Activated CD8-positive, alpha-beta memory T cell treated with anti-CD3 and anti-CD28 coated beads, Interleukin-2, amount 10 ng/mL, durations not matched to agents 7 days and 5 days (primary cell): ENCODE measurements around the gene TFAM. TPM values are rescaled to one million over a fixed set of nuclear protein-coding genes. Genes with fewer than 3 reads are reported as not detected.

Experiments used
- ATAC-seq: fragments of 150-1000 bp; cut with Tn5 transposase; one replicate; pipeline ENCODE4 v1.10.0; 2021; ENCODE audit warnings: moderate library complexity
- CTCF ChIA-PET: fragments of 350-600 bp; sonication (Branson Sonifier 250); formaldehyde crosslinking; loops from one replicate; lab custom pipeline; 2021; ENCODE audit warnings: antibody characterized with exemption; lab: Charles Lee
- DNase-seq: peaks from one replicate; pipeline ENCODE4 v3.0.0-alpha.2; 2020
- H3K27ac Mint-ChIP-seq: one replicate; pipeline ENCODE4 v1.8.0; 2021; ENCODE audit warnings: mild to moderate bottlenecking, mixed read lengths
- H3K27me3 Mint-ChIP-seq: one replicate; pipeline ENCODE4 v1.8.0; 2021; ENCODE audit warnings: mixed read lengths
- H3K36me3 Mint-ChIP-seq: one replicate; pipeline ENCODE4 v1.8.0; 2021; ENCODE audit warnings: mild to moderate bottlenecking, mixed read lengths
- H3K4me1 Mint-ChIP-seq: one replicate; pipeline ENCODE4 v1.8.0; 2021; ENCODE audit warnings: mixed read lengths
- H3K4me3 Mint-ChIP-seq: one replicate; pipeline ENCODE4 v1.8.0; 2021; ENCODE audit warnings: mild to moderate bottlenecking, moderate library complexity, mixed read lengths
- H3K9me3 Mint-ChIP-seq: one replicate; pipeline ENCODE4 v1.8.0; 2022; ENCODE audit warnings: low read depth, mixed read lengths
- total RNA-seq, 2 experiments: library from RNA; stranded (reverse); gene quantifications; one replicate each; pipeline ENCODE4 v1.2.3, GENCODE V29; 2021

The TFAM gene
- total RNA-seq, 2 experiments from 2014 or later, result 52.8 to 80.8 TPM

- H3K36me3 Mint-ChIP-seq, result peaks cover 6% of the 10 kb centered on the region
- CTCF ChIA-PET, result interaction anchor here (0.9 kb wide), 1 partner anchor 9 kb away, joined by 4 read pairs; no protein-coding TSS in a partner anchor
- ATAC-seq, result no peak
- H3K27ac Mint-ChIP-seq, result no peak overlapping the region
- no peaks in the 10 kb centered on the region for H3K27me3 Mint-ChIP-seq
- H3K9me3 Mint-ChIP-seq, result no peaks in the 10 kb centered on the region
- H3K4me1 Mint-ChIP-seq, result peaks cover 19% of the 10 kb centered on the region
- no peak for DNase-seq
- no peak overlapping the region for H3K4me3 Mint-ChIP-seq
These were observed 26.3 kb upstream of the TFAM start for GRCh38 chr10:58358947-58359346.

GRCh38 chr10:58359541-58359940, 25.7 kb upstream of the TFAM start:
- CTCF ChIA-PET, result no interaction called here
- Mint-ChIP-seq H3K27ac (no peak overlapping the region), H3K27me3 (no peaks in the 10 kb centered on the region), H3K4me3 (no peak overlapping the region), H3K36me3 (peaks cover 6% of the 10 kb centered on the region), H3K9me3 (no peaks in the 10 kb centered on the region), H3K4me1 (peaks cover 19% of the 10 kb centered on the region)
- ATAC-seq (no peak), DNase-seq (no peak)

GRCh38 chr10:58360412-58361004, 24.7 kb upstream of the TFAM start:
- CTCF ChIA-PET, result no interaction called here
- Mint-ChIP-seq H3K4me3 (no peak overlapping the region), H3K9me3 (no peaks in the 10 kb centered on the region), H3K4me1 (peaks cover 19% of the 10 kb centered on the region), H3K27me3 (no peaks in the 10 kb centered on the region), H3K36me3 (peaks cover 8% of the 10 kb centered on the region), H3K27ac (no peak overlapping the region)
- ATAC-seq (no peak), DNase-seq (no peak)

GRCh38 chr10:58361353-58361752, 23.9 kb upstream of the TFAM start:
- Mint-ChIP-seq H3K27me3 (no peaks in the 10 kb centered on the region), H3K27ac (no peak overlapping the region), H3K36me3 (peaks cover 8% of the 10 kb centered on the region), H3K4me1 (peaks cover 19% of the 10 kb centered on the region), H3K9me3 (no peaks in the 10 kb centered on the region), H3K4me3 (no peak overlapping the region)
- CTCF ChIA-PET, result no interaction called here
- ATAC-seq (no peak), DNase-seq (no peak)

- H3K4me1 Mint-ChIP-seq, result peaks cover 19% of the 10 kb centered on the region
- H3K27me3 Mint-ChIP-seq, result no peaks in the 10 kb centered on the region
- H3K36me3 Mint-ChIP-seq, result peaks cover 8% of the 10 kb centered on the region
- no peak for DNase-seq
- no peak overlapping the region for H3K27ac Mint-ChIP-seq
- no peaks in the 10 kb centered on the region for H3K9me3 Mint-ChIP-seq
- CTCF ChIA-PET, result no interaction called here
- ATAC-seq, result no peak
- H3K4me3 Mint-ChIP-seq, result no peak overlapping the region
These were observed 23.0 kb upstream of the TFAM start for GRCh38 chr10:58362027-58362789.

- no peaks in the 10 kb centered on the region for H3K27me3 Mint-ChIP-seq
- no peak overlapping the region for H3K27ac Mint-ChIP-seq
- H3K4me1 Mint-ChIP-seq, result no peaks in the 10 kb centered on the region
- CTCF ChIA-PET, result no interaction called here
- no peak for ATAC-seq
- peaks cover 8% of the 10 kb centered on the region for H3K36me3 Mint-ChIP-seq
- H3K9me3 Mint-ChIP-seq, result no peaks in the 10 kb centered on the region
- no peak for DNase-seq
- no peak overlapping the region for H3K4me3 Mint-ChIP-seq
These were observed 18.1 kb upstream of the TFAM start for GRCh38 chr10:58367069-58367468.

- Mint-ChIP-seq H3K27me3 (no peaks in the 10 kb centered on the region), H3K4me3 (no peak overlapping the region), H3K4me1 (no peaks in the 10 kb centered on the region), H3K9me3 (no peaks in the 10 kb centered on the region), H3K27ac (no peak overlapping the region), H3K36me3 (peaks cover 3% of the 10 kb centered on the region)
- CTCF ChIA-PET, result no interaction called here
- ATAC-seq, result no peak
- DNase-seq, result no peak
These were observed 13.7 kb upstream of the TFAM start for GRCh38 chr10:58371473-58371872.

GRCh38 chr10:58372607-58373441, 12.4 kb upstream of the TFAM start:
- Mint-ChIP-seq H3K27ac (no peak overlapping the region), H3K4me1 (no peaks in the 10 kb centered on the region), H3K9me3 (no peaks in the 10 kb centered on the region), H3K36me3 (peaks cover 3% of the 10 kb centered on the region), H3K4me3 (no peak overlapping the region), H3K27me3 (no peaks in the 10 kb centered on the region)
- CTCF ChIA-PET, result no interaction called here
- ATAC-seq (no peak), DNase-seq (no peak)

- H3K36me3 Mint-ChIP-seq, result peaks cover 4% of the 10 kb centered on the region
- CTCF ChIA-PET, result no interaction called here
- ATAC-seq, result no peak
- no peak overlapping the region for H3K27ac Mint-ChIP-seq
- DNase-seq, result no peak
- H3K4me3 Mint-ChIP-seq, result no peak overlapping the region
- H3K4me1 Mint-ChIP-seq, result peaks cover 1% of the 10 kb centered on the region
- no peaks in the 10 kb centered on the region for H3K9me3 Mint-ChIP-seq
- H3K27me3 Mint-ChIP-seq, result no peaks in the 10 kb centered on the region
These were observed 11.8 kb upstream of the TFAM start for GRCh38 chr10:58373442-58373827.

GRCh38 chr10:58382489-58382995, 2.7 kb upstream of the TFAM start:
- CTCF ChIA-PET, result no interaction called here
- DNase-seq (no peak), ATAC-seq (no peak)
- Mint-ChIP-seq H3K27ac (no peak overlapping the region), H3K36me3 (peaks cover 8% of the 10 kb centered on the region), H3K4me1 (peaks cover 23% of the 10 kb centered on the region), H3K27me3 (no peaks in the 10 kb centered on the region), H3K4me3 (no peak overlapping the region), H3K9me3 (no peaks in the 10 kb centered on the region)

GRCh38 chr10:58384095-58384494, 1.1 kb upstream of the TFAM start:
- DNase-seq (no peak), ATAC-seq (no peak)
- H3K4me3 Mint-ChIP-seq, result peak overlapping the region; percentile 85
- no peaks in the 10 kb centered on the region for H3K27me3 Mint-ChIP-seq
- CTCF ChIA-PET, result interaction anchor here (0.9 to 2.2 kb wide), 3 partner anchors 12 to 88 kb away, joined by 3 to 6 read pairs (median 4); no protein-coding TSS in a partner anchor
- H3K4me1 Mint-ChIP-seq, result peaks cover 21% of the 10 kb centered on the region
- H3K36me3 Mint-ChIP-seq, result peaks cover 12% of the 10 kb centered on the region
- H3K27ac Mint-ChIP-seq, result peak overlapping the region; percentile 86
- no peaks in the 10 kb centered on the region for H3K9me3 Mint-ChIP-seq

- ATAC-seq, result no peak
- Mint-ChIP-seq H3K27me3 (no peaks in the 10 kb centered on the region), H3K27ac (peak overlapping the region; percentile 86), H3K4me1 (peaks cover 24% of the 10 kb centered on the region), H3K36me3 (peaks cover 17% of the 10 kb centered on the region), H3K9me3 (no peaks in the 10 kb centered on the region), H3K4me3 (peak overlapping the region; percentile 85)
- CTCF ChIA-PET, result interaction anchor here (0.7 to 3.2 kb wide), 8 partner anchors 11 to 116 kb away, joined by 3 to 13 read pairs (median 4); partner anchors contain the start of genes CISD1, IPMK and UBE2D1
- DNase-seq, result no peak
These were observed 639 bp upstream of the TFAM start for GRCh38 chr10:58384544-58384998.

- DNase-seq, result peak; percentile 42
These were observed 538 bp downstream of the TFAM start for GRCh38 chr10:58385784-58386112.

More at GRCh38 chr10:58385784-58386112, 538 bp downstream of the TFAM start:
- H3K4me3 Mint-ChIP-seq, result peak overlapping the region; percentile 85
- peak; percentile 11 for ATAC-seq
- H3K27ac Mint-ChIP-seq, result peak overlapping the region; percentile 86
- peaks cover 23% of the 10 kb centered on the region for H3K36me3 Mint-ChIP-seq
- CTCF ChIA-PET, result interaction anchor here (0.5 to 3.2 kb wide), 10 partner anchors 13 to 209 kb away, joined by 3 to 13 read pairs (median 3); partner anchors contain the start of genes CISD1 and IPMK
- H3K4me1 Mint-ChIP-seq, result peaks cover 29% of the 10 kb centered on the region
- no peaks in the 10 kb centered on the region for H3K9me3 Mint-ChIP-seq
- no peaks in the 10 kb centered on the region for H3K27me3 Mint-ChIP-seq
